Endothelial cell (in vitro differentiated cells): ENCODE measurements around the gene IFT52. TPM values are rescaled to one million over a fixed set of nuclear protein-coding genes. Genes with fewer than 3 reads are reported as not detected.
A peak's percentile ranks its signal among the peaks of the same experiment; 100 is the strongest.
"Not testable (repeated sequence)": the region's sequence is repeated elsewhere in the genome, so short reads cannot be mapped to it uniquely, and the experiment has no call there.

Experiments used
- DNase-seq: peaks from one replicate; pipeline ENCODE4 v3.0.0; 2021; ENCODE audit warnings: low spot score
- H3K27ac Mint-ChIP-seq: one replicate; pipeline ENCODE4 v1.8.0; 2021; ENCODE audit warnings: mixed read lengths, inconsistent platforms; ENCODE audit not compliant: unreplicated experiment
- H3K27me3 Mint-ChIP-seq: one replicate; pipeline ENCODE4 v1.8.0; 2021; ENCODE audit warnings: mild to moderate bottlenecking, moderate library complexity, mixed read lengths, inconsistent platforms; ENCODE audit not compliant: unreplicated experiment
- H3K36me3 Mint-ChIP-seq: one replicate; pipeline ENCODE4 v1.8.0; 2021; ENCODE audit warnings: mild to moderate bottlenecking, low read depth, mixed read lengths, inconsistent platforms; ENCODE audit not compliant: unreplicated experiment
- H3K4me1 Mint-ChIP-seq: one replicate; pipeline ENCODE4 v1.8.0; 2021; ENCODE audit warnings: mild to moderate bottlenecking, mixed read lengths, inconsistent platforms; ENCODE audit not compliant: unreplicated experiment
- H3K4me3 Mint-ChIP-seq: one replicate; pipeline ENCODE4 v1.8.0; 2021; ENCODE audit warnings: mild to moderate bottlenecking, mixed read lengths, inconsistent platforms; ENCODE audit not compliant: unreplicated experiment
- H3K9me3 Mint-ChIP-seq: one replicate; pipeline ENCODE4 v1.8.0; 2021; ENCODE audit warnings: mixed read lengths, inconsistent platforms; ENCODE audit not compliant: unreplicated experiment
- total RNA-seq: library from RNA; stranded (reverse); fragmentation: NEBNext Ultra II Directional; extraction: Animal tissue kit (Norgen Biotek cat#: 25700); gene quantifications from one replicate; pipeline ENCODE4 v1.2.1, GENCODE V29; 2021; ENCODE audit not compliant: unreplicated experiment
- TF ChIP-seq, protein P1 (sequence below): fragments of 200-600 bp; sonication (generic); IDR thresholded peaks from one replicate; pipeline ENCODE4 v1.5.0; 2021; ENCODE audit warnings: antibody characterized with exemption; ENCODE audit not compliant: unreplicated experiment

IFT52 gene
- total RNA-seq, 1 donor from 2014 or later: 49.0 TPM

DNA sequence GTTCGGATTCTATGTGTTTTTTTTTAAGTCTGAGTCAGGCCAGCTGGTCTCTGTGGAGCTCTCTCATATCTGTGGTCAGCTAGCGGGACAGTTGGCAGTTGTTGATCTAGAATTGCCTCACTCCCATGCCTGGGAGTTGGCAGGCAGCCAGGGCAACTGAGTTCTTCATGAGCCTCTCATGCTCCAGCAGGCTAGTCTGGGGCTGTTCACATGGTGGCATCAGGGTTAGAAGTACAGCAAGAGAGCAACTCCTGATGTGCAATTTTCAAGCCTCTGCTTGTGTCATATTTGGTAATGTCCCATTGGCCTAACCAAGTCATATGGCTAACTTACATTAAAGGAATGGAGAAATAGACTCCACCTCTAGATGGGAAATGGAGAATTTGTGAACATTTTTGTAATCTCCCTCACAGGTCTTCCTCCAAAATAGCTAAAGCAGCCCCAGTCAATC lies 6.7 kb upstream of the IFT52 start:
- no peaks in the 10 kb centered on the region for H3K36me3 Mint-ChIP-seq
- no peak overlapping the region for H3K27ac Mint-ChIP-seq
- no peak for DNase-seq
- no peaks in the 10 kb centered on the region for H3K4me1 Mint-ChIP-seq
- TF ChIP-seq, protein P1, sequence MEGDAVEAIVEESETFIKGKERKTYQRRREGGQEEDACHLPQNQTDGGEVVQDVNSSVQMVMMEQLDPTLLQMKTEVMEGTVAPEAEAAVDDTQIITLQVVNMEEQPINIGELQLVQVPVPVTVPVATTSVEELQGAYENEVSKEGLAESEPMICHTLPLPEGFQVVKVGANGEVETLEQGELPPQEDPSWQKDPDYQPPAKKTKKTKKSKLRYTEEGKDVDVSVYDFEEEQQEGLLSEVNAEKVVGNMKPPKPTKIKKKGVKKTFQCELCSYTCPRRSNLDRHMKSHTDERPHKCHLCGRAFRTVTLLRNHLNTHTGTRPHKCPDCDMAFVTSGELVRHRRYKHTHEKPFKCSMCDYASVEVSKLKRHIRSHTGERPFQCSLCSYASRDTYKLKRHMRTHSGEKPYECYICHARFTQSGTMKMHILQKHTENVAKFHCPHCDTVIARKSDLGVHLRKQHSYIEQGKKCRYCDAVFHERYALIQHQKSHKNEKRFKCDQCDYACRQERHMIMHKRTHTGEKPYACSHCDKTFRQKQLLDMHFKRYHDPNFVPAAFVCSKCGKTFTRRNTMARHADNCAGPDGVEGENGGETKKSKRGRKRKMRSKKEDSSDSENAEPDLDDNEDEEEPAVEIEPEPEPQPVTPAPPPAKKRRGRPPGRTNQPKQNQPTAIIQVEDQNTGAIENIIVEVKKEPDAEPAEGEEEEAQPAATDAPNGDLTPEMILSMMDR: no peak
- H3K4me3 Mint-ChIP-seq: no peak overlapping the region
- H3K9me3 Mint-ChIP-seq: no peaks in the 10 kb centered on the region
- no peaks in the 10 kb centered on the region for H3K27me3 Mint-ChIP-seq

DNA sequence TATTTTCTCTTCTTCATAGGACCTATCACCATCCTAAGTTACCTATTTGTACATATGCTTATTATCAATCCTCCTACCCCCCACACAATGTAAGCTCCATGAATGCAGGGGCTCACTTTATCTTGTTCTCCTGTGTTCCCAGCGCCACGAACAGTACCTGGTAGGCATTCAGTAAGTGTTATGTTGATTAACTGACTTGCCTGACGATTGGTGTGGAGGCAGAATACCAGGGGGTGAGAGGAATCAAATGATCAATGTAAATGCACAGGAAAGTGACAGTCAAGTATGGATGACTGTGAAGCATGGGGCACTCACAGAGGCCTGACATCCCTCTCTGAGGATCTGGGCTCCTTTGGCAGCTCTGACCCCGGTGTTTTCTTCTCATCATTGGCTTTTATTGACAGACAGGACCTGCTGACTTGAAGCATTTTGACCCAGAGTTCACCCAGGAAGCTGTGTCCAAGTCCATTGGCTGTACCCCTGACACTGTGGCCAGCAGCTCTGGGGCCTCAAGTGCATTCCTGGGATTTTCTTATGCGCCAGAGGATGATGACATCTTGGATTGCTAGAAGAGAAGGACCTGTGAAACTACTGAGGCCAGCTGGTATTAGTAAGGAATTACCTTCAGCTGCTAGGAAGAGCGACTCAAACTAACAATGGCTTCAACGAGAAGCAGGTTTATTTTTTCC lies 6.1 kb upstream of the IFT52 start:
- Mint-ChIP-seq H3K27me3 (no peaks in the 10 kb centered on the region), H3K36me3 (no peaks in the 10 kb centered on the region), H3K27ac (no peak overlapping the region), H3K4me1 (no peaks in the 10 kb centered on the region), H3K9me3 (no peaks in the 10 kb centered on the region), H3K4me3 (no peak overlapping the region)
- DNase-seq: no peak
- TF ChIP-seq, protein P1: no peak

DNA sequence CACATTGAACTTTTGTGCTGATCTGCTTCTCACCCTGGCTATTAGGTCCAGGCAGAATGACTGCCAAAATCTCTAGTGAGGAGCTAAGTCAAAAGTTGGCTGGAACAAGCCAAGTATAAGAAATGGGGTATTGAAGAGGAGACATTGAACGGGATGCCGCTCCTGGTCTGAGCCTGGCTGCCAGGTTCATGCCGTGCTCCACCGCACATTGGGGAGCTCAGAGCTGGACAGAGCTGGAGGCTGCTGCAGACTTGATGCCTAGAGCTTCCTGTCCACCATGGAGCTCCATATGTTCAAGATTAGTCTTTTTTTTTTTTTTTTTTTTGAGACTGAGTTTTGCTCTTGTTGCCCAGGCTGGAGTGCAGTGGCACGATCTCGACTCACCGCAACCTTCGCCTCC lies 4.1 kb upstream of the IFT52 start:
- TF ChIP-seq, protein P1: no peak
- no peak overlapping the region for H3K27ac Mint-ChIP-seq
- H3K9me3 Mint-ChIP-seq: no peaks in the 10 kb centered on the region
- no peaks in the 10 kb centered on the region for H3K36me3 Mint-ChIP-seq
- DNase-seq: no peak
- no peak overlapping the region for H3K4me3 Mint-ChIP-seq
- H3K27me3 Mint-ChIP-seq: no peaks in the 10 kb centered on the region
- H3K4me1 Mint-ChIP-seq: peaks cover 9% of the 10 kb centered on the region

DNA sequence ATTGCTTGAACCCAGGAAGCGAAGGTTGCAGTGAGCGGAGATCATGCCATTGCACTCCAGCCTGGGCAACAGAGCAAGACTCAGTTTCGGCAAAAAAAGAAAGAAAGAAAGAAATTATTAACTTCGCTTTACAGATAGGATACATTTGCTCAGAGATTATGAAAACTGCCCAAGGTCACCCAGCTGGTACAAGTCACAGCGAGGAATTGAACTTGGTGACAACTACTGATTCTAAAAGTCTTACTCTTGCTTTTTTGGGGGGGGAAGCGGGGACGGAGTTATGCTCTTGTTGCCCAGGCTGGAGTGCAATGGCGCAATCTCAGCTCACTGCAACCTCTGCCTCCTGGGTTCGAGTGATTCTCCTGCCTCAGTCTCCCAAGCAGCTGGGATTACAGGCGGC lies 2.2 kb upstream of the IFT52 start:
- not testable (repeated sequence) for H3K27ac Mint-ChIP-seq, H3K36me3 Mint-ChIP-seq, H3K4me1 Mint-ChIP-seq, H3K9me3 Mint-ChIP-seq, H3K27me3 Mint-ChIP-seq, DNase-seq, H3K4me3 Mint-ChIP-seq

DNA sequence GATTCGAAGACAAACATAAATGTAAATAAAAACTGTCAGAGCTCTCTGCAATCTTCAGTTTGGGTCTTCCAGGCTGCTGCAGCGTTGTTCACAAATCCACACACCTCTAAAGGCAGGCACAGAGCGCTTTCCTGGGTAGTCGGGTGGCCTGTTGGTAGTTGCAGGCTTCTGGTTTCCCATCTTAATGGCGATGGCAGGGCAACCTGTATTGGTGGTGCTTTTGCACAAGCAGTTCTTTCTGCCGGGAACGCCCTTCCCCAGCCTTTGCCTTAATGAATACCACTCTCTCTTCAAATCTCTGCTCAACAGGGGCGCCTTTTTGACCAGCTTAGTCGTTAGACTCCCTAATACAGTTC lies 723 bp upstream of the IFT52 start:
- Mint-ChIP-seq H3K4me3 (peak overlapping the region; percentile 92), H3K36me3 (no peaks in the 10 kb centered on the region), H3K27ac (no peak overlapping the region), H3K9me3 (no peaks in the 10 kb centered on the region), H3K4me1 (peaks cover 9% of the 10 kb centered on the region), H3K27me3 (no peaks in the 10 kb centered on the region)
- peak; percentile 18 for DNase-seq
- TF ChIP-seq, protein P1: no peak

DNA sequence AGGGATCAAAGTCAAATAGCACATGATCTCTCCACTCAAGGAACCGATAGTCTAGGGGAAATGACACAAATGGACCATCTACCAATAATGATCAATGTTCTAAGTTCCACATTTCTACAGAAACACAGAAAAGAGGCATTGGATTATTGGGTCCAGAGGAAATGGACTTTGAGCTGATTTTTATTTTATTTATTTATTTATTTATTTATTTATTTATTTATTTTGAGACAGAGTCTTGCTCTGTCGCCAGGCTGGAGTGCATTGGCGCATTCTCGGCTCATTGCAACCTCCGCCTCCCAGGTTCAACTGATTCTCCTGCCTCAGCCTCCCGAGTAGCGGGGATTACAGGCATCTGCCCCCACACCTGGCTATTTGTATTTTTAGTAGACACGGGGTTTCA lies 11.2 kb downstream of the IFT52 start:
- not testable (repeated sequence) for H3K27ac Mint-ChIP-seq, H3K4me1 Mint-ChIP-seq, H3K4me3 Mint-ChIP-seq, DNase-seq, H3K9me3 Mint-ChIP-seq, H3K27me3 Mint-ChIP-seq
- peaks cover 23% of the 10 kb centered on the region for H3K36me3 Mint-ChIP-seq
